HepG2 (cell line): ENCODE results near the gene CKS2. TPM values are rescaled to one million over a fixed set of nuclear protein-coding genes. Genes with fewer than 3 reads are reported as not detected.
"Not testable (repeated sequence)": the region's sequence is repeated elsewhere in the genome, so short reads cannot be mapped to it uniquely, and the experiment has no call there.

ENCODE experiments used
- ATAC-seq: fragments of 200-7000 bp; cut with Tn5 transposase; 3 replicates; pipeline ENCODE4 v1.9.1; 2020; ENCODE audit warnings: mild to moderate bottlenecking, moderate library complexity
- BruUV-seq: library from RNA; stranded (reverse); fragments of 400-500 nt; replicated peaks from 2 replicates; lab custom pipeline; 2021; lab: Mats Ljungman, UMichigan
- CTCF ChIA-PET: fragments of 300-600 bp; formaldehyde crosslinking; extraction: SDS; loops from one replicate; lab custom pipeline; 2021; ENCODE audit warnings: low total read pairs, inconsistent platforms, low intra/inter-chr PET ratio; lab: Yijun Ruan, JAX
- POLR2A ChIA-PET: fragments of 350-600 bp; sonication (Branson Sonifier 250); formaldehyde crosslinking; loops from one replicate; lab custom pipeline; 2020; ENCODE audit warnings: antibody characterized with exemption, inconsistent platforms; lab: Yijun Ruan, JAX
- DNase-seq: peaks from one replicate; pipeline ENCODE4 v3.0.0-alpha.2; 2015; ENCODE audit warnings: low spot score
- FAIRE-seq: peaks from 3 replicates; lab custom pipeline; 2011; peaks lifted over from hg19 to GRCh38; lab: Jason Lieb, UNC
- H2AFZ ChIP-seq: one replicate; pipeline ENCODE4 v1.6.1; 2011; ENCODE audit warnings: low read length, inconsistent platforms
- H3K27ac ChIP-seq: fragments of 300-600 bp; 3 replicates; pipeline ENCODE4 v1.8.0; 2011; ENCODE audit warnings: mixed run types, mild to moderate bottlenecking, mixed read lengths, low read length, inconsistent platforms; ENCODE audit not compliant: insufficient read depth; ENCODE audit errors: extremely low read length
- H3K27me3 ChIP-seq, 2 experiments: fragments of 200-600 bp in 1 of 2; 2 replicates in 1 of 2; 3 replicates in 1 of 2; pipeline versions ENCODE4 v1.6.0 to v1.8.0; 2011; ENCODE audit warnings: low read length in 2 of 2, mild to moderate bottlenecking in 2 of 2, moderate library complexity in 2 of 2, inconsistent platforms in 1 of 2; ENCODE audit not compliant: insufficient read depth in 2 of 2, control insufficient read depth in 1 of 2
- H3K36me3 ChIP-seq, 2 experiments: fragments of 200-600 bp in 1 of 2; replicated peaks in 1 of 2; 2 replicates in 1 of 2; 3 replicates in 1 of 2; pipeline versions ENCODE4 v1.5.1 to v1.8.0; 2011; ENCODE audit warnings: low read length in 2 of 2, inconsistent platforms in 1 of 2; ENCODE audit not compliant: insufficient read depth in 2 of 2, control insufficient read depth in 1 of 2
- H3K4me1 ChIP-seq: 2 replicates; pipeline ENCODE4 v1.5.1; 2012; ENCODE audit warnings: low read length, inconsistent platforms; ENCODE audit not compliant: insufficient read depth
- H3K4me2 ChIP-seq: 2 replicates; pipeline ENCODE4 v1.6.0; 2011; ENCODE audit warnings: low read depth, low read length, inconsistent platforms
- H3K4me3 ChIP-seq, 3 experiments: fragments of 200-600 bp in 1 of 3; sonication (generic), shearing (Covaris generic) in 1 of 3; replicated peaks in 1 of 3; 2 replicates each; pipeline ENCODE4 v1.5.1; 2011 to 2016; ENCODE audit warnings: low read length in 3 of 3, inconsistent platforms in 2 of 3, low read depth in 2 of 3, mild to moderate bottlenecking in 2 of 3, control low read depth in 1 of 3, mixed read lengths in 1 of 3; ENCODE audit not compliant: insufficient read depth in 1 of 3
- H3K79me2 ChIP-seq: one replicate; pipeline ENCODE4 v1.6.1; 2011; ENCODE audit warnings: low read length, inconsistent platforms; ENCODE audit not compliant: insufficient read depth
- H3K9ac ChIP-seq: 2 replicates; pipeline ENCODE4 v1.6.0; 2011; ENCODE audit warnings: mild to moderate bottlenecking, low read depth, low read length, inconsistent platforms; ENCODE audit not compliant: insufficient read depth
- H3K9me3 ChIP-seq: 2 replicates; pipeline ENCODE4 v1.5.1; 2012; ENCODE audit warnings: mild to moderate bottlenecking, low read length
- H4K20me1 ChIP-seq: 2 replicates; pipeline ENCODE4 v1.6.0; 2011; ENCODE audit warnings: inconsistent platforms, mild to moderate bottlenecking, low read length, moderate library complexity; ENCODE audit not compliant: insufficient read depth
- ELF3 ChIP-seq: IDR thresholded peaks from 2 replicates; pipeline ENCODE4 v1.6.1; 2016; ENCODE audit warnings: missing genetic modification reagents, missing compliant biosample characterization
- SOX5 ChIP-seq: IDR thresholded peaks from 2 replicates; pipeline ENCODE4 v1.6.1; 2016; ENCODE audit warnings: borderline replicate concordance
- WGBS: methylation state at CpG from one replicate; pipeline ENCODE4 v1.1.6; 2017; ENCODE audit warnings: low lambda C conversion rate; 5-methylcytosine and 5-hydroxymethylcytosine counted together
- in situ Hi-C: cut with HindIII; loops from 2 replicates; pipeline ENCODE4 v1.10.0; 2017; ENCODE audit warnings: low pct_unique_long_range_greater_than_20kb; ENCODE audit not compliant: extremely low pct_ligation_motif_present
- intact Hi-C: fragments of 100-400 bp; cut with micrococcal nuclease; formaldehyde crosslinking; loops from one replicate; pipeline ENCODE4 v1.10.0; 2022; ENCODE audit not compliant: unreplicated experiment
- polyA plus RNA-seq, 8 experiments: library from polyadenylated mRNA; depleted of rRNA in 3 of 8; stranded (reverse) in 7 of 8; unstranded in 1 of 8; fragments of >200 nt; fragmentation: Illumina TruSeq in 4 of 8; extraction: Trizol in 4 of 8; gene quantifications; 2 replicates each; pipeline versions ENCODE4 v1.2.1 to v1.2.3, GENCODE V29; 2011 to 2016; ENCODE audit warnings: low read depth in 4 of 8, missing spikeins in 1 of 8, mixed read lengths in 1 of 8; ENCODE audit not compliant: insufficient read depth in 1 of 8
- total RNA-seq, 5 experiments: library from RNA; depleted of rRNA; stranded (reverse); fragments of >200 nt; fragmentation: Illumina TruSeq; extraction: Trizol; gene quantifications; 2 replicates each; pipeline ENCODE4 v1.2.3, GENCODE V29; 2016; ENCODE audit warnings: low read depth in 1 of 5
- TF ChIP-seq, protein P1 (sequence below): IDR thresholded peaks from 2 replicates; pipeline ENCODE4 v1.6.1; 2012; ENCODE audit warnings: low read depth, low read length, improper control_type of control experiment
- TF ChIP-seq, protein P2 (sequence below): fragments of 450-650 bp; IDR thresholded peaks from 2 replicates; pipeline ENCODE4 v1.6.1; 2016

CKS2 gene
- total and polyA plus RNA-seq, 2 of the 13 experiments (the other 11 are each of a cell fraction or from before 2014, with no cell fraction given): 251 to 317 TPM

DNA sequence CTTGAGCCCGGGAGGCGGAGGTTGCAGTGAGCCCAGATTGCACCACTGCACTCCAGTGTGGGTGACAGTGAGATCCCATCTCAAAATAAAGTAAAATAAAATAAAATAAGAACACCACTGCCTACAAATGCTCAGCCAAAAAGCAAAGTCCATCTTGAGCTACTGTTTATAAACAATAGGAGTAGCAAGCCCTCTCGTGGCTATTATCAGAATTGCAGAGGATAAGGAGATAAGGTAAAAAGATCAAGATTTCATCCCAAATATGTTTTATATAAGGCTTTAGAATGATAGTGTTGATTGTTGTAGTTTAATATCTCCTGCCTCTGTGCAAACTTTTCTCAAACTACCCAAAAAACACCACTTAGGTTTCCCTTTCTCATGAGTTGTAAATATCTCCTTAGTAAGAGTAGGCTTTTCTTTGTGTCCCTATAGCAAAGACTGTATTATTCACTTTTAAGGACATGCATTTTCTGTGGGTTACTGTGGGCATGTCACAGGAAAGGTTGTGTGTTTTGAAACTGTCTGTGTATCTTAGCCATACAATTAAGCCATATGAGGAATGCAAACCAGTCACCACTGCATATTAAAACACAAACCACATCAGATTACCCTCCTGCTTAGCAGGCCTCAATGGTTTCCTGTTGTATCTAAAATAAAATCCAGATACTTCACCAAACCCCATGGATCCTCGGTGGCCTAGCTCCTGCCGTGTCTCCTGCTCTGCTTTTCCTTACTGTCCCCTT is 31.8 kb upstream of the CKS2 start (continued):
- TF ChIP-seq, protein P1, sequence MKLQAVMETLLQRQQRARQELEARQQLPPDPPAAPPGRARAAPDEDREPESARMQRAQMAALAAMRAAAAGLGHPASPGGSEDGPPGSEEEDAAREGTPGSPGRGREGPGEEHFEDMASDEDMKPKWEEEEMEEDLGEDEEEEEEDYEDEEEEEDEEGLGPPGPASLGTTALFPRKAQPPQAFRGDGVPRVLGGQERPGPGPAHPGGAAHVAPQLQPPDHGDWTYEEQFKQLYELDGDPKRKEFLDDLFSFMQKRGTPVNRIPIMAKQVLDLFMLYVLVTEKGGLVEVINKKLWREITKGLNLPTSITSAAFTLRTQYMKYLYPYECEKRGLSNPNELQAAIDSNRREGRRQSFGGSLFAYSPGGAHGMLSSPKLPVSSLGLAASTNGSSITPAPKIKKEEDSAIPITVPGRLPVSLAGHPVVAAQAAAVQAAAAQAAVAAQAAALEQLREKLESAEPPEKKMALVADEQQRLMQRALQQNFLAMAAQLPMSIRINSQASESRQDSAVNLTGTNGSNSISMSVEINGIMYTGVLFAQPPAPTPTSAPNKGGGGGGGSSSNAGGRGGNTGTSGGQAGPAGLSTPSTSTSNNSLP: 0 out of 2 replicates have a peak, but pooled peaks have one; percentile 38
- no peak for TF ChIP-seq SOX5 (CRISPR knock-in tag)

DNA sequence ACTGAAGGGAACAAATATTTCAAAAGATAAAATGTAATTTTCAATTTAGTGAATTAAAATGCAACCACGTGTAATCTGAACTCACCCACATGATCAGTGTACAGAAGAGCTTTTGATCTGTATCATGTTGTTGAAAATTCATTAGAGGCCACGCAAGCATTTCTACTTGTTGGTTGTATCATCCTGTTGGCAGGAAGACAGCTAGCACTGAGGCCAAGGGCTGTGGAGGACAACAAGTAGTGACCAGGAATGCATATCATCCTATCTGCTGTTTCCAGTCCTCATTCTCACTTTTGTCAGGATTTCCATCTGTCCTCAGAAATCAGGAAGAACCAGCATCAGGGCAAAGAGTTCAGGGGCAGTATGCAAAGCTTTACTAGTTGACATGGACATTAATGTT is 29.9 kb upstream of the CKS2 start:
- ChIA-PET CTCF (no interaction called here), POLR2A (no interaction called here)
- FAIRE-seq: no peak
- H3K9ac ChIP-seq: no peak overlapping the region
- no peak for TF ChIP-seq ELF3 (CRISPR knock-in tag)
- TF ChIP-seq, protein P2, sequence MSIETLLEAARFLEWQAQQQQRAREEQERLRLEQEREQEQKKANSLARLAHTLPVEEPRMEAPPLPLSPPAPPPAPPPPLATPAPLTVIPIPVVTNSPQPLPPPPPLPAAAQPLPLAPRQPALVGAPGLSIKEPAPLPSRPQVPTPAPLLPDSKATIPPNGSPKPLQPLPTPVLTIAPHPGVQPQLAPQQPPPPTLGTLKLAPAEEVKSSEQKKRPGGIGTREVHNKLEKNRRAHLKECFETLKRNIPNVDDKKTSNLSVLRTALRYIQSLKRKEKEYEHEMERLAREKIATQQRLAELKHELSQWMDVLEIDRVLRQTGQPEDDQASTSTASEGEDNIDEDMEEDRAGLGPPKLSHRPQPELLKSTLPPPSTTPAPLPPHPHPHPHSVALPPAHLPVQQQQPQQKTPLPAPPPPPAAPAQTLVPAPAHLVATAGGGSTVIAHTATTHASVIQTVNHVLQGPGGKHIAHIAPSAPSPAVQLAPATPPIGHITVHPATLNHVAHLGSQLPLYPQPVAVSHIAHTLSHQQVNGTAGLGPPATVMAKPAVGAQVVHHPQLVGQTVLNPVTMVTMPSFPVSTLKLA: peak; percentile 79
- in situ Hi-C loops (no loop called here), intact Hi-C loops (no loop called here)
- no peaks in the 10 kb centered on the region for H3K36me3 ChIP-seq
- H3K27ac ChIP-seq: no peak overlapping the region
- H2AFZ ChIP-seq: no peak overlapping the region
- H3K4me2 ChIP-seq: no peak overlapping the region
- no peaks in the 10 kb centered on the region for H3K27me3 ChIP-seq
- H4K20me1 ChIP-seq: no peaks in the 10 kb centered on the region
- no TSS peak for BruUV-seq
- H3K4me3 ChIP-seq: no peak overlapping the region
- 35% methylated on average over 2 of the region's 2 CpGs for WGBS
- no peak for ATAC-seq
- no peak for DNase-seq
- no peaks in the 10 kb centered on the region for H3K4me1 ChIP-seq
- no peaks in the 10 kb centered on the region for H3K79me2 ChIP-seq
- H3K9me3 ChIP-seq: no peaks in the 10 kb centered on the region

DNA sequence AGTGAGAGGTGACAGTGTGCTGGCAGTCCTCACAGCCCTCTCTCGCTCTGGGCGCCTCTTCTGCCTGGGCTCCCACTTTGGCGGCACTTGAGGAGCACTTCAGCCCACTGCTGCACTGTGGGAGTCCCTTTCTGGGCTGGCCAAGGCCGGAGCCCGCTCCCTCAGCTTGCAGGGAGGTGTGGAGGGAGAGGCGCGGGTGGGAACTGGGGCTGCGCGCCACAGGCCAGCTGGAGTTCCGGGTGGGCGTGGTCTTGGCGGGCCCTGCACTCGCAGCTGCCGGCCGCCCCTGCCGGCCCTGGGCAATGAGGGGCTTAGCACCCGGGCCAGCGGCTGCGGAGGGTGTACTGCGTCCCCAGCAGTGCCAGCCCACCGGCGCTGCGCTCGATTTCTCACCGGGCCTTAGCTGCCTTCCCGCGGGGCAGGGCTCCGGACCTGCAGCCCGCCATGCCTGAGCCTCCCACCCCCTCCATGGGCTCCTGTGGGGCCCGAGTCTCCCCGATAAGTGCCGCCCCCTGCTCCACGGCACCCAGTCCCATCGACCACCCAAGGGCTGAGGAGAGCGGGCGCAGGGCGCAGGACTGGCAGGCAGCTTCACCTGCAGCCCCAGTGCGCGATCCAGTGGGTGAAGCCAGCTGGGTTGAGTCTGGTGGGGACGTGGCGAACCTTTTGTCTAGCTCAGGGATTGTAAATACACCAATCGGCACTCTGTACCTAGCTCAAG is 28.6 kb upstream of the CKS2 start:
- ATAC-seq, H2AFZ ChIP-seq, CTCF ChIA-PET, H3K79me2 ChIP-seq, intact Hi-C loops, DNase-seq, H3K4me1 ChIP-seq, H3K27me3 ChIP-seq, FAIRE-seq, H4K20me1 ChIP-seq, H3K4me2 ChIP-seq, H3K27ac ChIP-seq, H3K36me3 ChIP-seq, H3K4me3 ChIP-seq, in situ Hi-C loops, POLR2A ChIA-PET, BruUV-seq, H3K9me3 ChIP-seq, H3K9ac ChIP-seq: not testable (repeated sequence)
- 86% methylated on average over 12 of the region's 42 CpGs for WGBS
